Neural cell (in vitro differentiated cells): ENCODE results near the gene SH3BGRL2.

Experiments used
- EP300 ChIP-seq: fragments of 450-650 bp; conservative IDR thresholded peaks from 2 replicates; pipeline ENCODE4 v1.6.1; 2014; ENCODE audit warnings: antibody characterized with exemption, mild to moderate bottlenecking, moderate library complexity; ENCODE audit not compliant: poor library complexity, severe bottlenecking
- MXI1 ChIP-seq: fragments of 450-650 bp; conservative IDR thresholded peaks from 2 replicates; pipeline ENCODE4 v1.6.1; 2014; ENCODE audit warnings: antibody characterized with exemption, mild to moderate bottlenecking; ENCODE audit not compliant: poor library complexity, severe bottlenecking
- POLR2AphosphoS5 ChIP-seq: IDR thresholded peaks from 2 replicates; pipeline ENCODE4 v1.6.1; 2012
- TF ChIP-seq, protein P1 (sequence below): fragments of 450-650 bp; IDR thresholded peaks from 2 replicates; pipeline ENCODE4 v1.5.1; 2014; ENCODE audit warnings: antibody characterized with exemption, mild to moderate bottlenecking, moderate library complexity; ENCODE audit not compliant: poor library complexity, severe bottlenecking

DNA sequence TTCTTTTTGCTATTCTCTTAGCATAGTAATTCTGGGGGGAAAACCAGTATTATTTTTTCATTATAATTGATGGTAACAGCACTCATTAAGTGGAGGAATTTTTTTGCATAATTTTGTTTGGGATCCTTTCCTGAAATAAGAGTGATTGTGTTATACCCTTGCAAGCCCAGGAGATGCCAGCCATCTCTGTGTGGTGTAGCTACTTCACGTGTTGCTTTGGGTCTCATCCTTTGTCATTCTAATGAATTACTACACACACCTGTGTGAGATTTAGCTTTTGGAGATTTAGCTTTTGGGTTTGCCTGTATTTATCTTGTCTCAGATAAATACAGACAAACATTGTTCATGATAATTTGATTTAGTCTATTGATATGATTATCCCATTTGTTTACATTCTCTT lies 76.5 kb downstream of the SH3BGRL2 start:
- TF ChIP-seq, protein P1, sequence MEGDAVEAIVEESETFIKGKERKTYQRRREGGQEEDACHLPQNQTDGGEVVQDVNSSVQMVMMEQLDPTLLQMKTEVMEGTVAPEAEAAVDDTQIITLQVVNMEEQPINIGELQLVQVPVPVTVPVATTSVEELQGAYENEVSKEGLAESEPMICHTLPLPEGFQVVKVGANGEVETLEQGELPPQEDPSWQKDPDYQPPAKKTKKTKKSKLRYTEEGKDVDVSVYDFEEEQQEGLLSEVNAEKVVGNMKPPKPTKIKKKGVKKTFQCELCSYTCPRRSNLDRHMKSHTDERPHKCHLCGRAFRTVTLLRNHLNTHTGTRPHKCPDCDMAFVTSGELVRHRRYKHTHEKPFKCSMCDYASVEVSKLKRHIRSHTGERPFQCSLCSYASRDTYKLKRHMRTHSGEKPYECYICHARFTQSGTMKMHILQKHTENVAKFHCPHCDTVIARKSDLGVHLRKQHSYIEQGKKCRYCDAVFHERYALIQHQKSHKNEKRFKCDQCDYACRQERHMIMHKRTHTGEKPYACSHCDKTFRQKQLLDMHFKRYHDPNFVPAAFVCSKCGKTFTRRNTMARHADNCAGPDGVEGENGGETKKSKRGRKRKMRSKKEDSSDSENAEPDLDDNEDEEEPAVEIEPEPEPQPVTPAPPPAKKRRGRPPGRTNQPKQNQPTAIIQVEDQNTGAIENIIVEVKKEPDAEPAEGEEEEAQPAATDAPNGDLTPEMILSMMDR = no peak
- TF ChIP-seq POLR2AphosphoS5 (no peak), EP300 (no peak), MXI1 (no peak)
